ENCODE measurements around the gene CAD. TPM values are rescaled to one million over a fixed set of nuclear protein-coding genes. Genes with fewer than 3 reads are reported as not detected.

The CAD gene
- total and polyA plus RNA-seq, 2 donors (not counting 3 experiments of a cell fraction or from before 2014, with no cell fraction given) = 60.3 to 91.4 TPM

- ChIA-PET CTCF (no interaction called here), POLR2A (no interaction called here)
- H3K79me2 ChIP-seq (ENCODE audit: control insufficient read depth, insufficient read depth, low read length) = no peaks in the 10 kb centered on the region
- no peak overlapping the region for H3K4me3 ChIP-seq (replicated peaks in 1 of 3; ENCODE audit: insufficient read depth in 1 of 3, low read depth in 1 of 3, low read length in 3 of 3)
- no peaks in the 10 kb centered on the region for H3K27me3 ChIP-seq (ENCODE audit: control insufficient read depth in 2 of 2, insufficient read depth in 2 of 2, low read length in 2 of 2)
- TF ChIP-seq FOS (IDR thresholded peaks at IDR 0.05; ENCODE audit: borderline replicate concordance, insufficient read depth, low read length) = no peak
- no peak for TF ChIP-seq POLR2AphosphoS5 (IDR thresholded peaks at IDR 0.05; ENCODE audit: insufficient read depth, low read depth, low read length)
- TF ChIP-seq JUN (IDR thresholded peaks at IDR 0.05; ENCODE audit: borderline replicate concordance, insufficient read depth, insufficient read length, low read depth) = no peak
- TF ChIP-seq CTCF (IDR thresholded peaks at IDR 0.05; ENCODE audit: extremely low read depth in 1 of 2, insufficient read depth in 1 of 2, low read depth in 1 of 2, low read length in 2 of 2) = no peak
- TF ChIP-seq MAX (IDR thresholded peaks at IDR 0.05; ENCODE audit: insufficient read depth, insufficient read length) = no peak
- DNase-seq (ENCODE audit: low read depth, low spot score) (no peak), FAIRE-seq (no peak)
- intact Hi-C loops (cut with micrococcal nuclease) (no loop called here), dilution Hi-C loops (cut with MboI; ENCODE audit: extremely low pct_ligation_motif_present, low sequenced_read_pairs) (no loop called here)
- H4K20me1 ChIP-seq (replicated peaks; ENCODE audit: control insufficient read depth, extremely low read depth, insufficient read depth, low read length) = no peaks in the 10 kb centered on the region
- no peaks in the 10 kb centered on the region for H3K9me3 ChIP-seq (replicated peaks; ENCODE audit: control insufficient read depth, insufficient read depth, low read length)
- no peak overlapping the region for H2AFZ ChIP-seq (ENCODE audit: low read depth, low read length)
- no peaks in the 10 kb centered on the region for H3K9me1 ChIP-seq (replicated peaks; ENCODE audit: control insufficient read depth, extremely low read depth, insufficient read depth, low read length)
- peaks cover 24 to 44% of the 10 kb centered on the region in 2 experiments for H3K36me3 ChIP-seq (ENCODE audit: control insufficient read depth in 2 of 2, extremely low read depth in 1 of 2, insufficient read depth in 2 of 2, low read length in 2 of 2)
- no peaks in the 10 kb centered on the region for H3K4me1 ChIP-seq (ENCODE audit: control insufficient read depth, extremely low read depth, insufficient read depth, low read length)
- H3K9ac ChIP-seq (replicated peaks; ENCODE audit: extremely low read depth, insufficient read depth, low read length) = no peak overlapping the region
- no peak overlapping the region for H3K27ac ChIP-seq (ENCODE audit: insufficient read depth, low read depth, low read length)
- no TSS peak for BruUV-seq (replicated peaks)
- no peak overlapping the region for H3K4me2 ChIP-seq (ENCODE audit: insufficient read depth, low read length)
Measured at GRCh38 chr2:27201675-27202074, 15.5 kb upstream of the CAD start.

GRCh38 chr2:27202854-27203253 lies 14.3 kb upstream of the CAD start:
- Histone ChIP-seq H3K79me2 (ENCODE audit: control insufficient read depth, insufficient read depth, low read length) (no peaks in the 10 kb centered on the region), H3K9me1 (replicated peaks; ENCODE audit: control insufficient read depth, extremely low read depth, insufficient read depth, low read length) (no peaks in the 10 kb centered on the region), H3K4me2 (ENCODE audit: insufficient read depth, low read length) (no peak overlapping the region), H2AFZ (ENCODE audit: low read depth, low read length) (no peak overlapping the region), H3K4me3 (replicated peaks in 1 of 3; ENCODE audit: insufficient read depth in 1 of 3, low read depth in 1 of 3, low read length in 3 of 3) (no peak overlapping the region), H3K9me3 (replicated peaks; ENCODE audit: control insufficient read depth, insufficient read depth, low read length) (no peaks in the 10 kb centered on the region), H3K9ac (replicated peaks; ENCODE audit: extremely low read depth, insufficient read depth, low read length) (no peak overlapping the region), H3K27ac (ENCODE audit: insufficient read depth, low read depth, low read length) (no peak overlapping the region), H3K36me3 (ENCODE audit: control insufficient read depth in 2 of 2, extremely low read depth in 1 of 2, insufficient read depth in 2 of 2, low read length in 2 of 2) (peaks cover 32 to 53% of the 10 kb centered on the region in 2 experiments), H3K27me3 (ENCODE audit: control insufficient read depth in 2 of 2, insufficient read depth in 2 of 2, low read length in 2 of 2) (no peaks in the 10 kb centered on the region), H4K20me1 (replicated peaks; ENCODE audit: control insufficient read depth, extremely low read depth, insufficient read depth, low read length) (no peaks in the 10 kb centered on the region), H3K4me1 (ENCODE audit: control insufficient read depth, extremely low read depth, insufficient read depth, low read length) (no peaks in the 10 kb centered on the region)
- no peak for TF ChIP-seq MAX (IDR thresholded peaks at IDR 0.05; ENCODE audit: insufficient read depth, insufficient read length)
- CTCF ChIA-PET = interaction anchor here (1.7 to 2.0 kb wide), 2 partner anchors 11 to 33 kb away, joined by 5 to 8 read pairs; no protein-coding TSS in a partner anchor
- DNase-seq (ENCODE audit: low read depth, low spot score) (no peak), FAIRE-seq (no peak)
- POLR2A ChIA-PET = no interaction called here
- dilution Hi-C loops (cut with MboI; ENCODE audit: extremely low pct_ligation_motif_present, low sequenced_read_pairs) (no loop called here), intact Hi-C loops (cut with micrococcal nuclease) (no loop called here)
- BruUV-seq (replicated peaks) = no TSS peak
